Measurements from ENCODE around the gene LMAN1L.

GRCh38 chr15:74788042-74788682 lies 24.5 kb upstream of the LMAN1L start:
- TF ChIP-seq RAD21 (IDR thresholded peaks at IDR 0.05) (no peak), CTCF (IDR thresholded peaks at IDR 0.05; ENCODE audit: low read depth, low read length, missing input control) (no peak), GABPA (IDR thresholded peaks at IDR 0.05 in 1 of 2, conservative IDR thresholded peaks at IDR 0.05 in 1 of 2) (no peak), MAX (IDR thresholded peaks at IDR 0.05) (no peak), REST (IDR thresholded peaks at IDR 0.05) (no peak), HNF4A (conservative IDR thresholded peaks at IDR 0.05) (no peak), EGR1 (IDR thresholded peaks at IDR 0.05; ENCODE audit: low read depth in 2 of 2) (no peak), ZBTB33 (IDR thresholded peaks at IDR 0.05) (no peak), FOXA1 (IDR thresholded peaks at IDR 0.05) (no peak), SP1 (IDR thresholded peaks at IDR 0.05) (no peak), YY1 (IDR thresholded peaks at IDR 0.05) (no peak), TAF1 (conservative IDR thresholded peaks at IDR 0.05) (no peak), NR2F2 (IDR thresholded peaks at IDR 0.05) (no peak)
